Measurements from ENCODE around the gene UBAP2L.
A peak's percentile ranks its signal among the peaks of the same experiment; 100 is the strongest.
"Not testable (repeated sequence)": the region's sequence is repeated elsewhere in the genome, so short reads cannot be mapped to it uniquely, and the experiment has no call there.

The UBAP2L gene
- 128 to 172 reads per million in 2 donors for total RNA-seq

DNA sequence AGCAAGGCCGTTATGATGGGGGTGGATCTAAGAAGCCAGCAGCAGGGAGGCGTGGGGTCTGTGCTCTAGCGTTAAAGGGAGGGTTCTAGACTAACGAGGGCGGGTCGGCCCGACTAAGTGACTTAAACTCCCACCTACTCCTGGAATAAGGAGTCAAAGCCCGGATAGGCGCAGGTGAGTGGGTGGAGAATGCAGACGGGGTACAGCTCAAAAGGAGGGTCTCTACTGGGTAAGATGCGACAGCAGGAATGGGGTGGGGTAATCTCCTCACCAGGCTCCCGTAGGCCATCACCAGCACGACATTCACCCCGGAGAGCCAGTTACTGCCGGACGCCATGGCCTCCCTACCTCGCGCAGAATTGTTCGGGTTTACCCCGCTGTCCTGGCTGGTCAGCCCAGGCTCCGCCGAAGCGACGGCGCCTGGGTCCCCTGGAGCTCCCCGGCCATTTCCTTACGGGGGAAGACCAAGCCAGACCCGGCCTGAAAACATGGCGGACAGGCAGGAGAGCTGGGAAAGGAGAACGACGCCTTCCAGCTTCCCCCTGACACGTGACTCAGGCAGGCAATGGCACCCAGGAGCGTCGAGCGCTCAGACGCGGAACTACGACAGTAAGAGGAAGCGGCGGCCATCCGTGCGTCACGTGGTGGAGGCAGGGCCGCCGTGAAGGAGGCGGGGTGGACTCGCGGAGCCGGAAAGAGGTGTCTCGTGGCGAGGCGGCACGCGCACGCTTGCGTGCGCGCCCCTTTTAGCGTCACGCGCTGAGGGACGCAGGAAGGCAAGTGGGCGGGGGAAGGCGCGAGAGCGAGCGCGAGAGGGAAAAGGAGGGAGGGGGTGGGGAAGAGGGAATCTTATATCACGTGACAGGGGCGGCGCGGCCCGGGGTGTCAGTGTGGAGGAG is at the start of gene UBAP2L:
UBAP2L (plus strand) TSS at position 885 of the 899 bp plus-strand sequence. CDS start 4,169 bp downstream, outside the sequence.
- DNase-seq, result peak; percentile 96

DNA sequence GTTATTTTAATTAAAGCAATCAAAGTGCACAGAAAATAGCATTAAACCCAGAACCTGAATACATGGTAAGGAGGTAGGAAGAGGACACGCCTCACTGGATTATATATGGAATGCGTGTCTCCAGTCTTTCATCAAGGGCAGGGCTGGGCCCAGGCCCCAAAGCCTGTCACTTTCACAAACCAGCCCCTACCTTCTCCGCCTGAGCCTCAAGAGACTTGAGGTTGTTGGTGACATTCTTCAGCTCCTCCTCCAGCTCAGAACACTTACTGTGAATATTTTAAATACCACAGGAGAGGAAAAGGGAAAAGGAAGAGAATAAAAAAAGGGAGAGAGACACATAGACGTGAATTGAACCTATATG is 49.6 kb upstream of the UBAP2L start:
- no peak for DNase-seq

DNA sequence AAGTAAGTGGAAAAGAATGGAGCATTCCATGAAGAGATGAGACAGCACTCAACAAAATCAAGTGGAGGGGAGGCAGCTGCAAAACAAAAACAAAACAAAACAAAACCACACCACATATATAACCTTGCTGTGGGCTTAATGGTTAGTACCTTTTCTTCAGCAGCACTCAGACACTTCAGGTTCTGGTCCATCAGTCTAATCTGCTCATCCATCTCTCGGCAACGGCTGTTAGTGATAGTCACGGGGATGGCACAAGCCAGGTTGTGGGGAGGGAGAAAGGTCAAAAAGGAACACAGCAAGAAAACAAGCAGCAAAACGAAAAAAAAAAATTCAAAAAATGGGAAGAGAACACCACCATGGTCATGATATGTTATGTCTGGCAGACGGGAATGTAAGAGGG is 48.9 kb upstream of the UBAP2L start:
- DNase-seq, result no peak

- DNase-seq, result no peak
These were observed 46.1 kb upstream of the UBAP2L start for GRCh38 chr1:154174654-154175053.

DNA sequence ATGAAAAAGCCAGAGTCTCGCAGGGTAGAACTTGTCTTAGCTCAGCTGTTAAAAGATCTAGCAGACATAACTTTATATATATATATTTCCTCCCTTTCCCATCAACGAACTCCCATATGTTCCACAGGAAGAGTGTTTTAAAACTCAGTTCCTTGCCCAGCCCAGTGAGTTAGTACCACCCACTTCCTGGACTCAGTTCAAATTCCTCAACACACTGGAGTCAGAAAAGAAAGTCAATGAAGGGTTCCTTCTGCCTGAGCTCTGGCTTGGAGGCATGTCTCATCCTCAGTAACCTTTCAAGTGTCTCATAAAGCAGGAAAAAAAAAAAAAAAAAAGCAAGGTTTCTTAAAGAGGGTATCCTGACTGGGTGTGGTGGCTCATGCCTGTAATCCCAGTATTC is 44.4 kb upstream of the UBAP2L start:
- DNase-seq, result no peak

GRCh38 chr1:154178013-154178412 is 42.7 kb upstream of the UBAP2L start:
- no peak for DNase-seq

DNA sequence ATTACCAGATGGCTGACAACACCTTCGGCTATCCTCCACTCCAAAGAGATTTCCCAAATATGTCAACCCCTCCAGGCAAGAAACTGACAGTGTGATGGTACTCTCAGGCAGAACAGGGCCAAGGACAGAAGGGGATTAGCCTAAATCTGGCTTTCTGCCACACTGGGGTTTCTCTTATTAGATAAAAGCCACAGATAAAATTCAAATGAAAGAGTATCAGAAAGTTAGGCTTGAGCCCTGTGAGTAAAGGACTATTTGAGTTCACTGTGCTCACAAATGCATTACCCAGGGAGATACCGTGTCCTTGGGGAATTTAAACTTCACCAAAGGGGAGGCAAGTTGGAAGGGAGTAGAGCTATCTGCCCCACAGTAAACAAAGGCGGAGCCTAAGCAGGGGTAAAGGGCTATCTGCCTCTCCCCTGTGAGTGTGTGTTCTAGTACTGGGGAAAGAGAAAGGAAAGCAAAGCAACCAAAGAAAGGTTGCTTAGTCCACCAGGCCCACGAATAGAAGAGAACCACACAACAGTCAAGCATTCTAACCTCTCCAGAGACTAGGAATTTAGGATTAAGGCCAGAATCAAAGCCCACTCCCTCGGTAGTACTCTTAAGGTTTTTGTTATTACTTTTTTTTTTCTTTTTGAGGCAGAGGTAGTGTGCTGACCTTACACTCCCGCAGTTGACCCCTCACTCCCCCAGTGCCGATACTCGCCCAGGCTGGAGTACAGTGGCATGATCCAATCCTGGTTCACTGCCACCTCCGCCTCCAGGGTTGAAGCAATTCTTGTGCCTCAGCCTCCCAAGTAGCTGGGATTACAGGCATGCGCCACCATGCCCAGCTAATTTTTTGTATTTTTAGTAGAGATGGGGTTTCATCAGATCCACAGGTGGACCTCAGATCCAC is 41.6 kb upstream of the UBAP2L start:
- no peak for DNase-seq

GRCh38 chr1:154179946-154180687 is 40.6 kb upstream of the UBAP2L start:
- DNase-seq, result no peak

GRCh38 chr1:154181944-154182343 is 38.8 kb upstream of the UBAP2L start:
- no peak for DNase-seq

DNA sequence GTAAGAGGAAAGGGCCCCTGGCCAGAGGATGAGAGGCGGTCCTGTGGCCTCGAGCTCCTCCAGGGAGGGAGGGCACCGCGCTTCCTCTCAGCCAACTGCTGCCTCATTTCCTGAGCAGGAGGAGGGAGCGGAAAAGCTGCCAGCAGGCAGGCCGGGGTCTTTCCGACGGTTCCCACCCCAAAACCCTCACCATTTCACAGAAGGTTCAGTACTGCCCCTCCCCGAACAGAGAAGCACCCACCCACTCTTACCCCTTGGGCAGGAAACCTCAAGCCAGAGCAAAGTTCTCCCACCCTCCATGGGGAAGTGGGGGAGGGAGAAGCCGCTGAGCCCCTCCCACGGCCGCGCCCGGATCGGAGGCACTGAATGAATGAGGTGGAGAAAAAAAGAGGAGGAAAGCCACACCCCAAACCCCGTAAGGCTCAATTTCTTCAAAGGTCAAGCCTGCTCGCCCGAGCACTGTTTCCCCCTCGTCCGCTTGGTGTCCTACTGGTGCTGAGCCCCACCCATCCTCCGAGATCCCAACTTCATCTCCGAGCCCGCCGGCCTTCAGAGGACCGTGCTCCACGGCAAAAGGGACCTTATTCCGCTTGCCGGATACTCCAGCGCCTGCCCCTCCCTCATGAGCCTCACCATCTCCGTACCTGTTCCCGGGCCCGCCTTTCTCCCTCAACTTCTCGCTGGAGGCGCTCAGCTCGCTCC is 38.3 kb upstream of the UBAP2L start:
- peak; percentile 51 for DNase-seq

GRCh38 chr1:154183046-154183915 is 37.5 kb upstream of the UBAP2L start:
- peak; percentile 92 for DNase-seq

GRCh38 chr1:154186177-154186576 is 34.6 kb upstream of the UBAP2L start:
- DNase-seq, result peak; percentile 49

- DNase-seq, result no peak
These were observed 33.8 kb upstream of the UBAP2L start for GRCh38 chr1:154186852-154187501.

GRCh38 chr1:154190550-154190949 is 30.2 kb upstream of the UBAP2L start:
- no peak for DNase-seq

- DNase-seq, result no peak
These were observed 28.7 kb upstream of the UBAP2L start, which contains the start of gene TPM3 for GRCh38 chr1:154191990-154192461. TPM3 (minus strand) TSS chr1:154192100; CDS start chr1:154192018, 82 bp downstream.

GRCh38 chr1:154192476-154192875 is 28.3 kb upstream of the UBAP2L start:
- no peak for DNase-seq

GRCh38 chr1:154193821-154194220 is 26.9 kb upstream of the UBAP2L start:
- DNase-seq, result no peak

DNA sequence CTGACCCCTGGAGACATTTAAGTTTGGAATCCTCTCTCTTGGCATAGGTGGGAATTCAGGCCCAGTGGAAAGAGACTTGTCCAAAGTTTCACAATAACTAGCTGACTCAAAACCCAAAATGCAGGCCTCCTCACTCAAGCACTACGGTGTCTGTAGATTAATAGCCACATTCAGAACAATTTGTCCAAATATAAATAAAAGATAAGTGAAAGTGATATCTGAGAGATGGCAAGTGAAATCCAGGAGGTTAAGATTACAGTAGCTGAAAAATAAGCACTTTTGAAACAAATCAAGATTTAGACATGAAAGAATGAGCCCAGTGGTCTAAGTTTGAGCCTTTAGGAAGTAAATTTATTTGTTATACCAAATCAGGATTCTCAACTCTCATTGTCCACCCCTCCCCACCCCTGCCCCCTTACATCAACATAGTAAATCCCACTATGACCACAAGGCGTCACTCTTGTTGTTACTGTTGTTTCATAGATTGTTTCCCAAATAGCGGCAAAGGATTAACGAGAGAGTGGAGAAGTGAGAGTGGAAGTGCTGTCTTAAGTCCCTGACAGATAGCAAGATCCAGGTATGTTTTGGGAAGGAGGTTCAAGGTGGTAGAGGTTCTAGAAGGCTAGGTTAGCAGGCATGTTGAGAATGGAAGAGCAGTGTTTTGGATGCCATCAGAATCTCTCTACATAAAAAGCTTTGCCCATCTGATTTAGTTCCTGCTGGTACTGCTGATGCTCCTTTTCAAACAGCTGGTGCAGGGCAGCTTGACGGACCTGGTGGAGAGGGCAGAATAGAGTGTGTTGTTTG is 21.8 kb upstream of the UBAP2L start:
- peak; percentile 21 for DNase-seq

DNA sequence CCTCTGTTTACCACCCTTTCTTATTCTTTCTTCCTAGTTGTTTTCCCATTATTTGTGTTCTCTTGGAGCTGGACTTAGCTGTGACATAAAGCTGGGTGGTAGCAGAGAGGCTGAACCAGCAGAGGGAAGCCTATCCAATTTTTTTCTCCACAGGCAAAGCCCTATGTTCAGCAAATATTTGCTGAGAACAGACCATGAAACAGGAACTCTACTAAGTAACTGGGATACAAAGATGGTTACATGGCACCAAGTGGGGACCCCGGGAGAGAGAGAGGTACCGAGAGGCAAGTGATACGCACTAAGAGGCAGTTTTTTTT is 21.2 kb upstream of the UBAP2L start:
- DNase-seq, result no peak

GRCh38 chr1:154205778-154206177 is 15.0 kb upstream of the UBAP2L start:
- DNase-seq, result not testable (repeated sequence)
